Activated naive CD4-positive, alpha-beta T cell treated with anti-CD3 and anti-CD28 coated beads, Interleukin-2, amount 50 U/mL, for 72 hours (primary cell): ENCODE measurements around the gene GNG3. TPM values are rescaled to one million over a fixed set of nuclear protein-coding genes. Genes with fewer than 3 reads are reported as not detected.

Experiments
- ATAC-seq, 2 donors: fragments of 150-1000 bp; cut with Tn5 transposase; 2 replicates each; pipeline ENCODE4 v1.10.0; 2021; ENCODE audit warnings: mild to moderate bottlenecking in 2 of 2, moderate library complexity in 2 of 2
- DNase-seq, 2 donors: peaks; one replicate each; pipeline ENCODE4 v3.0.0; 2021 to 2022; ENCODE audit warnings: low spot score in 2 of 2
- H3K27ac Mint-ChIP-seq, 2 donors: one replicate each; pipeline ENCODE4 v1.8.0; 2022; ENCODE audit warnings: mild to moderate bottlenecking in 2 of 2, mixed read lengths in 2 of 2
- H3K36me3 Mint-ChIP-seq, 2 donors: one replicate each; pipeline ENCODE4 v1.8.0; 2022; ENCODE audit warnings: mixed read lengths in 2 of 2
- H3K9me3 Mint-ChIP-seq, 2 donors: one replicate each; pipeline ENCODE4 v1.8.0; 2022; ENCODE audit warnings: mixed read lengths in 2 of 2
- total RNA-seq, 2 donors: library from RNA; stranded (reverse); gene quantifications; one replicate each; pipeline ENCODE4 v1.2.3, GENCODE V29; 2022

Gene GNG3
- total RNA-seq, 2 donors from 2014 or later, result not detected

- DNase-seq, result peak; percentile 54 to 63
- H3K36me3 Mint-ChIP-seq, result peaks cover 16 to 33% of the 10 kb centered on the region in 2 donors
- no peaks in the 10 kb centered on the region for H3K9me3 Mint-ChIP-seq
- ATAC-seq, result peak; percentile 31 to 40
- peak overlapping the region; percentile 97 to 98 for H3K27ac Mint-ChIP-seq
Observed at GRCh38 chr11:62708793-62709192, 1.3 kb downstream of the GNG3 start.

- no peaks in the 10 kb centered on the region for H3K9me3 Mint-ChIP-seq
- peak overlapping the region; percentile 97 to 98 for H3K27ac Mint-ChIP-seq
- peak; percentile 74 to 84 for ATAC-seq
- peak; percentile 89 to 91 for DNase-seq
- peaks cover 16 to 37% of the 10 kb centered on the region in 2 donors for H3K36me3 Mint-ChIP-seq
Observed at GRCh38 chr11:62709247-62710000, 1.9 kb downstream of the GNG3 start.

- Mint-ChIP-seq H3K27ac (peak overlapping the region; percentile 97 to 98), H3K36me3 (peaks cover 16 to 41% of the 10 kb centered on the region in 2 donors), H3K9me3 (no peaks in the 10 kb centered on the region)
- ATAC-seq (no peak), DNase-seq (peak in 1 of 2 donors; percentile 36)
Observed at GRCh38 chr11:62710001-62710345, 2.5 kb downstream of the GNG3 start.

- no peaks in the 10 kb centered on the region for H3K9me3 Mint-ChIP-seq
- H3K36me3 Mint-ChIP-seq, result peaks cover 25 to 56% of the 10 kb centered on the region in 2 donors
- H3K27ac Mint-ChIP-seq, result peak overlapping the region; percentile 71 to 90
- no peak for ATAC-seq
- DNase-seq, result no peak
Observed at GRCh38 chr11:62712276-62712812, 4.9 kb downstream of the GNG3 start.

GRCh38 chr11:62712861-62713260 is 5.4 kb downstream of the GNG3 start:
- H3K36me3 Mint-ChIP-seq, result peaks cover 30 to 60% of the 10 kb centered on the region in 2 donors
- ATAC-seq, result no peak
- peak overlapping the region; percentile 71 to 90 for H3K27ac Mint-ChIP-seq
- H3K9me3 Mint-ChIP-seq, result no peaks in the 10 kb centered on the region
- DNase-seq, result no peak

- H3K36me3 Mint-ChIP-seq, result peaks cover 32 to 64% of the 10 kb centered on the region in 2 donors
- ATAC-seq, result no peak
- no peak for DNase-seq
- peak overlapping the region; percentile 62 to 71 for H3K27ac Mint-ChIP-seq
- H3K9me3 Mint-ChIP-seq, result no peaks in the 10 kb centered on the region
Observed at GRCh38 chr11:62713343-62713742, 5.9 kb downstream of the GNG3 start.

GRCh38 chr11:62715150-62716130 is 8.0 kb downstream of the GNG3 start:
- Mint-ChIP-seq H3K9me3 (no peaks in the 10 kb centered on the region), H3K36me3 (peaks cover 33 to 72% of the 10 kb centered on the region in 2 donors), H3K27ac (peak overlapping the region; percentile 8 to 70)
- no peak for DNase-seq
- no peak for ATAC-seq

- H3K27ac Mint-ChIP-seq, result peak overlapping the region; percentile 8 to 56
- no peak for DNase-seq
Observed at GRCh38 chr11:62716206-62716605, 8.7 kb downstream of the GNG3 start.

GRCh38 chr11:62716816-62717215 is 9.3 kb downstream of the GNG3 start:
- Mint-ChIP-seq H3K27ac (peak overlapping the region in 1 of 2 donors; percentile 60), H3K9me3 (no peaks in the 10 kb centered on the region), H3K36me3 (peaks cover 44 to 74% of the 10 kb centered on the region in 2 donors)
- DNase-seq (no peak), ATAC-seq (no peak)

More at GRCh38 chr11:62716206-62716605, 8.7 kb downstream of the GNG3 start:
- ATAC-seq, result no peak
- peaks cover 38 to 72% of the 10 kb centered on the region in 2 donors for H3K36me3 Mint-ChIP-seq
- no peaks in the 10 kb centered on the region for H3K9me3 Mint-ChIP-seq

GRCh38 chr11:62719302-62719978 is 12.0 kb downstream of the GNG3 start:
- DNase-seq (no peak), ATAC-seq (peak; percentile 14 to 41)
- H3K36me3 Mint-ChIP-seq, result peaks cover 66 to 86% of the 10 kb centered on the region in 2 donors

GRCh38 chr11:62721994-62722393 is 14.5 kb downstream of the GNG3 start:
- ATAC-seq (no peak), DNase-seq (no peak)
- Mint-ChIP-seq H3K36me3 (peaks cover 68 to 85% of the 10 kb centered on the region in 2 donors), H3K27ac (peak overlapping the region; percentile 35 to 74), H3K9me3 (no peaks in the 10 kb centered on the region)

More at GRCh38 chr11:62719302-62719978, 12.0 kb downstream of the GNG3 start:
- Mint-ChIP-seq H3K27ac (peak overlapping the region in 1 of 2 donors; percentile 62), H3K9me3 (no peaks in the 10 kb centered on the region)

GRCh38 chr11:62724171-62724570 is 16.7 kb downstream of the GNG3 start:
- peaks cover 72 to 81% of the 10 kb centered on the region in 2 donors for H3K36me3 Mint-ChIP-seq
- H3K9me3 Mint-ChIP-seq, result no peaks in the 10 kb centered on the region
- H3K27ac Mint-ChIP-seq, result peak overlapping the region; percentile 51 to 81

GRCh38 chr11:62725646-62726045 is 18.2 kb downstream of the GNG3 start:
- ATAC-seq, result no peak
- no peaks in the 10 kb centered on the region for H3K9me3 Mint-ChIP-seq
- peaks cover 67 to 69% of the 10 kb centered on the region in 2 donors for H3K36me3 Mint-ChIP-seq

More at GRCh38 chr11:62724171-62724570, 16.7 kb downstream of the GNG3 start:
- DNase-seq (no peak), ATAC-seq (no peak)

GRCh38 chr11:62726156-62726914 is 18.9 kb downstream of the GNG3 start:
- ATAC-seq, result no peak
- peak in 1 of 2 donors; percentile 57 for DNase-seq

More at GRCh38 chr11:62725646-62726045, 18.2 kb downstream of the GNG3 start:
- no peak for DNase-seq
- H3K27ac Mint-ChIP-seq, result peak overlapping the region; percentile 93 to 96

GRCh38 chr11:62726915-62727164 is 19.4 kb downstream of the GNG3 start:
- Mint-ChIP-seq H3K36me3 (peaks cover 56 to 62% of the 10 kb centered on the region in 2 donors), H3K27ac (peak overlapping the region; percentile 93 to 99)
- no peak for ATAC-seq

More at GRCh38 chr11:62726156-62726914, 18.9 kb downstream of the GNG3 start:
- Mint-ChIP-seq H3K36me3 (peaks cover 61 to 65% of the 10 kb centered on the region in 2 donors), H3K9me3 (no peaks in the 10 kb centered on the region), H3K27ac (peak overlapping the region; percentile 93 to 96)

More at GRCh38 chr11:62726915-62727164, 19.4 kb downstream of the GNG3 start:
- H3K9me3 Mint-ChIP-seq, result no peaks in the 10 kb centered on the region
- DNase-seq, result no peak
